Suppressor macrophage (primary cell): Measurements from ENCODE around the gene AHRR.
"Not testable (repeated sequence)": the region's sequence is repeated elsewhere in the genome, so short reads cannot be mapped to it uniquely, and the experiment has no call there.

Experiments used
- DNase-seq, 4 experiments: peaks; one replicate each; pipeline ENCODE4 v3.0.0-alpha.2; 2020 to 2022

AHRR gene

DNA sequence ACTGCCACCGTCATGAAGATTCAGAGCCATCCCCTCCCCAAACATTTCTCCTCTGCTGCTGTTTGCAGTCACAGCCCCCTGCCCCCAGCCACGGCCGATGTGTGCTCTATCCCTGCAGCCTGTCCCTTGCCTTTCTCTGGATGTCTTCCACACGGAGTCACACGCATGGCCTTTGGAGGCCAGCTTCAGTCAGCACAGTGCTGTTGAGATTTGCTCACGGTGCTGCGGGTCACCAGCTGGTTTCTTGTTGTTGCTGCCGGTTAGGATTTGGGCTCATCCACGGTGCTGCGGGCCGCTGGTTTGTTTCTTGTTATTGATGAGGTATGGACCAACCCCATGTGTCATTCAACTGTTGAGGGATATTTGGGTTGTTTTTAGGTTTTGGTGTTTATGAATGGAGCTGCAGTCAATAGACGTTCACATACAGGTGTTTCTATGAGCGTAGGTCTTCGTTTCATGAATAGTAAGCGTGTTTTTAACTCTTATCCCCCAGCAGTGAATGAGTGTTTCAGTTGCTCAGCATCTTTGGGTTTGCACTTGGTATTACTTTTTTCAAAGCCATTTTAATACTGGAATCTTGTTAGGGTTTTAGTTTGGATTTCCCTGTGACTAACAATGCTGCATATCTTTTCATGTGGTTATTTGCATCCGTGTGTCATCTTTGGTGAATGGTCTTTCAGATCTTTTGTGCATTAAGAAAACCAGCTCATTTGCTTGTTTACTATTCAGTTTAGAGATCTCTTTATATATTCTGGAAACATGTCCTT lies 57.6 kb downstream of the AHRR start:
- peak in 1 of 4 experiments; percentile 2 for DNase-seq

DNA sequence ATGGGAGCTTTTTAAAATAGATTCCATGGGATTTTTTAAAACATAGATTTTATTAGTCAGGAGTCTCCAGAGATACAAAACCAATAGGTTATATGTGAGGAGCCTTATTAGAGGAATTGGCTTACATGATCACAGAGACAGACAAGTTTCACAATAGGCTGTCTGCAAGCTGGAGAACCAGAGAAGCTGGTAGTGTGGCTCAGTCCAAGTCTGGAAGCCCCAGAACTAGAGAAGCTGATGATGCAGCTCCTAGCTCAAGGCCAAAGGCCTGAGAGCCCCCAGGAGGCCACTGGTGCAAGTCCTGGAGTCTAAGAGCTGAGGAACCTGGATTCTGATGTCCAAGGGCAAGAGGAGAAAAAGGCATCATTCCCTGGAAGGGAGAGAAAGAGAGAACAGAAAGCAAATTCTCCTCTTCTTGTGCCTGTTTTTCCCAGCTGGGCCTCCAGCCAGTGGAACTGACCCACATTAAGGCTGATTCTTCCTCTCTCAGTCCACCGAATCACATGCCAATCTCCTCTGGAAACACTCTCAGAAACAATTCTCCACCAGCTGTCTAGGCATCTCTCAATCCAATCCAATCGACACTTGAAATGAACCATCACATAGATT lies 59.3 kb downstream of the AHRR start:
- peak; percentile 41 to 71 (median 67) for DNase-seq

DNA sequence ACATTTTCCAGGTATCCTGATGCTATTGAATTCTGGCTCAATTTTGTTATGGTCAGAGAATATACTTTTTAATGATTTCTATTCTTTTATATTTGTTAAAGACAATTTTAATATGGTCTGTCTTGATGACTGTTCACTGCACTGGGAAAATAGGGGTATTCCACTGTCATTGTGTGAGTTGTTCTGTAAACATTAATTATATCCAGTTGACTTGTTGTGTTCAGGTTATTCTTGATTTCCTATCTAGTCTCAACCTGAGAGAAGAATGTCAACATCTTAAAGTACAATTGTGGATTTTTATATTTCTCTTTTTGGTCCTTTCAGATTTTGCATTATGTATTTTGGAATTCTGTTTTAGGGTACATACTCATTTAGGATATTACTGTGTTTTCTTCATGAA lies 61.6 kb downstream of the AHRR start:
- DNase-seq, result no peak

DNA sequence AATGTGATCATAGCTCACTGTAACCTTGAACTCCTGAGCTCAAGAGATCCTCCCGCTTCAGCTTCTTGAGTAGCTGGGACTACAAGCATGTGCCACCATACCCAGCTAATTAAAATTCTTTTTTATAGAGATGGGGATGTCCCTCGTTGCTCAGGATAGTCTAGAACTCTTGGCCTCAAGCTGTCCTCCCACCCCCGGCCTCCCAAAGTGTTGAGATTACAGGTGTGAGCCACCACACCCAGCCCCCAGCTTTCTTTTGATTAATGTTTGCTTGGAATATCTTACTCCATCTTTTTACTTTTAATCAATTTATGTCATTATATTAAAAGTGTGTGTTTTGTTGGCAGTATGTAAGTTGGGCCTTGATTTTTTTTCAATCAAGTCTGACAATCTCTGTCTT lies 62.1 kb downstream of the AHRR start:
- DNase-seq, result no peak

DNA sequence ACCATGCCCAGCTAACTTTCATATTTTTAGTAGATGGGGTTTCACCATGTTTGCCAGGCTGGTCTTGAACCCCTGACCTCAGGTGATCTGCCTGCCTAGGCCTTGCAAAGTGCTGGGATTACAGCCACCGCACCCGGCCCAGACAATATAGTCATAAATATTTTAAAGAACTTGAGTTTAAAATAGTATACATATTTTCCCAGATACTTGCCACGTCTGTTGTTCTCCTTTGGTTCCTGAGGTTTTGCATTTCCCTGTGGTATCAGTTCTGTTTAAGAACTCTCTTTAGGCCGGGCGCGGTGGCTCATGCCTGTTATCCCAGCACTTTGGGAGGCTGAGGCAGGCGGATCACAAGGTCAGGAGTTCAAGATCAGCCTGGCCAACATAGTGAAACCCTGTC lies 63.1 kb downstream of the AHRR start:
- not testable (repeated sequence) for DNase-seq

DNA sequence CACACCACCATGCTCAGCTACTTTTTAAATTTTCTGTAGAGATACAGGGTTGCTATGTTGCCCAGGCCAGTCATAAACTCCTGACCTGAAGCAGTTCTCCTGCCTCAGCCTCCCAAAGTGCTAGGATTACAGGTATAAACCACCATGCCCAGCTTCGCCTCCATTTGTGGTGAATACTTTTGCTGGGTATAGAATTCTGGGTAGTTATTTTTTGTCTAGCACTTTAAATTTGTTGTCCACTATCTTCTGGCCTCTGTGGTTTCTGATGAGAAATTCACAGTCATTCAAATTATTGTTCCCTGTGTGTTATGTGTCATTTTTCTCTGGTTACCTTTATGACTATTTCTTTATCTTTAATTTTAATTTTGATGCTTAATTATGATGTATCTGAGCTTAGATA lies 63.8 kb downstream of the AHRR start:
- DNase-seq, result no peak

DNA sequence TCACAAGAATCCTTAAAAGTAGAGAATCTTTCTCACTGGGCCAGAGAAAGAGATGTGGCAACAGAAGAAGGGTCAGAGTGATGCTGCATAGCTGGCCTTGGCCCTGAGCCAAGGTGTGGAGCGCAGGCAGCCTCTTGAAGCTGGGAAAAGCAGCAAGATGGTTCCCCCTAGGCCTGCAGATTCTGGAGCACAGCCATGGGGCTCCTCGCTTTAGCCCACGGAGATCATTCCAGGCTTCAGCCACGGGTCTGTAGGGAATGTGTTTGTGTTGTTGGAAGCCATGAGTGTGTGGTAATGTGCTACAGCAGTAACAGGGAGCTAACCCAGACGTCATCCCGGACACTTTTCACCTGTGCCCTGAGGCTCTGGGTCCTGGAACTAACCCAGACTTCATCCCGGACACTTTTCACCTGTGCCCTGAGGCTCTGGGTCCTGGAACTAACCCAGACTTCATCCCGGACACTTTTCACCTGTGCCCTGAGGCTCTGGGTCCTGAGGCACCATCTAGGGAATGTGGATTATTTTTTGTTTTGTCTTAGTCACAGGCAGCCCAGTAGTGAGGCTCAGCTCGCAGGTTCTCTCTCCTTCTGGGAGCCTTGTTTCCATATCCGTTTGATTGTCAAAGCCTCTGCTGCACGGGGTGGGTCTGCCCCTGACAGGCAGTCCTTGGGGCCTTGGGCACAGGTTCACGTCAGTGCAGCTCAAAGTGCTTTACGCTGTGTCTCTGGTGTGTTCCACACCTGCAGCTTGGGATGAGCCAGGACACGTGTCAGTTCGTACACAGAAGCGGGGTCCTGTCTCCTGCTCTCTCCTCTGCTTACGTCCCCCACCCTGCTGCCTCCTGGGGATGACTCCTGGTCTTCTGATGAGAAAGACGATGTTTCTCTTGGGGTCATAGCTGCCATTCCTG lies 65.2 kb downstream of the AHRR start:
- peak in 2 of 4 experiments; percentile 22 to 26 for DNase-seq

DNA sequence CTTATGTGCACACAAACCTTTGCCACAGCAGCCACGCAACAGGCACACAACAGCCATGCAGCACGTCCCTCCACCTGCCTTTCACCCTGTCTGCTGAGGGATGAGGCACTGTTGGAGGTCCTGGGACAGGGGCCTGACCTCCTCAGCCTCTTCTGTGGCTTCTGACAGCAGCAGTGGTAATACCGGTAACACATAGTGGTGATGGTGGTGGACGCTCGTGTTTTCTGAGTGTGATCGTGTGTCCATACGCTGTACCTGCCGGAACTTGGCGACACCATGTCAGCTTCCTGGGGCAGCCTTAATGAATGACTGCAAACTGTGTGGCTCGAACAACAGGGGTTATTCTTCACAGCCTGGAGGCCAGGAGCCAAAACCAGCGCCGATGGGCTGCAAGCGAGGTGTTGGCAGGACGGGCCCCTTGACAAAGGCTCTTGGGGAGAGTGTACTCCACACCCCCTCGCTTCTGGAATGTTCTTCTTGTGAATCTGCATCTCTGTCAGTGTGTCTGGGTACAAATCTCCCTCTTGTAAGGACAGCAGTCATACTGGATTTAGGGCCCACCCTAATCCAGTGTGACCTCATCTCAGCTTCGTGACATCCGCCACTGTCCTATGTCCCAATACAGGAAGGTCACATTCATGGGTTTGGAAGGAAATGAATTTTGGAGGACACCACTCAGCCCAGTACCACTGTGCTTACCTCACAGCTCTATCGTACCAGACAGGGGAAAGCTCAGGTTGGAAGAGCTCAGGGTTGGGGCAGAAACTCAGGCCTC lies 66.2 kb downstream of the AHRR start:
- peak in 3 of 4 experiments; percentile 48 to 62 (median 59) for DNase-seq

DNA sequence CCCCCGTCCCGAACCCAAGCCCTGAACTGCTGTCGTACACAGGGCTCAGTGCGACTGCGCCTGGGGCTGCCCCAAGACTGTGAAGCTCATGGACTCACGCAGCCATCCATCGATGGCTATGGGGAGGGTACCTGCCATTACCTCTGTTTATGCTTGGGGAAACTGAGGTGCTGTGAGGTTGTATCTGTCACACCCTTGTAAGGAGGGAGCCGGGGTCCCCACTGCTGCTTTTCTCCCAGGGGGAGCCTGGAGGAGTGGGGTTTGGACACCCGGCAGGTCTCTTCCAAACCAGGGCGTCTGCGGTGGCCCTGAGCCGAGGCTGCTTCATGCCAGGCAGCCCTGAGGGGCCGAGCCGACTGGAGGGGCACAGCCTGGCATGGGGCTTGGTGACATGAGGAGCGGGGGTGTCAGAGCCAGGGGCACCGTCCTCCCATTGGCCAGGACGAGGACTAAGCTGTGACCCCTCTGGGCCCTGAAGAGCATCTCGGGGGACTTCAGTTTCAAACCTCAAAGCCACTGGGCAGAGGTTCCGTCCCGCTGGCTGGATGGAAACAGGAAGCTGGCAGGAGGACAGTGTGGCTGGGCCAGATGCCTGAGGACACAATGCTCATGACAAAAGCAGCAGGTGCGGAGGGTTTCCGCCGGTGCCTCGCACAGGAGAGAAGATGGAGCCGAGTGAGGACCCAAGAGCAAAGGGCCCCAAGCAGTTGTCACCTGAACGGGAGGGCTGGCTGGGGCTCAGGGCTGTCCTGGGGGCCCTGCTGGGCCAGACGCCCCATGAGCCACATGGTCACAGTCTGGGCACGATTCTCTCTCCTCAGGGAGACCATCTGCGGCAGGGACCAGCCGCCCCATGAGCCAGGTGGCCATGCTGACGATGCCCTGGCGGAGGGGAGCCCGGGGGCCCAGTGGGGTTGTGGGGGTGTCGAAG lies 67.0 kb downstream of the AHRR start:
- DNase-seq, result peak in 2 of 4 experiments; percentile 49 to 50

DNA sequence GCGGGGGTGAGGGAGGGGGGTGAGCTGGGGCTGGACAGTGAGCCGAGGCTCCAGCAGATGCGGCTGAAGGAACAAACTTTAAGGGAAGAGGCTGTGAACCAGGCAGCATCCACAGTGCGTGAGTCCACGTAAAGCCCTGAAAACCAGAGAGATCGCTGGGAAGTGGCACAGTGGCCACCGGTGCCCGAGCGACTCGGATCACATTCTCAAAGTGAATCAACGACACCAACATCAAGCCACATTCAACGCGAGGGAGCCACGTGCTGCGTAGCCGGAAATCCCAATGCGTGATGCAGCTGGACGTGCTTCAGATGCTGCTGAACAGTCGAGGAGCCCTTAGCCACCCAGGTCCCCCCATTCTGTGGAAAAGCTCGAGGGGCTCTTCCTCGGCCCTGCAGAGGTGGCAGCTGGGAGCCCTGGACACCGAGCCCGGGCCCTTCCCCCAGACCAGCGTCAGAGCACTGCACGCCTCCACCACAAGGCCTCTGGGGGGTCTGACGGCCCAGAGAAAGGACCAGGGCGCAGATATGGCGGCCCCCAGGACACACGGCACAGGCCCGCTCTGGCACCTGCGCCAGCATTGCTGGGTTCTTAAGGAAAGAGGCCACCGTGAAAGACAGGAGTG lies 67.8 kb downstream of the AHRR start:
- DNase-seq, result no peak

DNA sequence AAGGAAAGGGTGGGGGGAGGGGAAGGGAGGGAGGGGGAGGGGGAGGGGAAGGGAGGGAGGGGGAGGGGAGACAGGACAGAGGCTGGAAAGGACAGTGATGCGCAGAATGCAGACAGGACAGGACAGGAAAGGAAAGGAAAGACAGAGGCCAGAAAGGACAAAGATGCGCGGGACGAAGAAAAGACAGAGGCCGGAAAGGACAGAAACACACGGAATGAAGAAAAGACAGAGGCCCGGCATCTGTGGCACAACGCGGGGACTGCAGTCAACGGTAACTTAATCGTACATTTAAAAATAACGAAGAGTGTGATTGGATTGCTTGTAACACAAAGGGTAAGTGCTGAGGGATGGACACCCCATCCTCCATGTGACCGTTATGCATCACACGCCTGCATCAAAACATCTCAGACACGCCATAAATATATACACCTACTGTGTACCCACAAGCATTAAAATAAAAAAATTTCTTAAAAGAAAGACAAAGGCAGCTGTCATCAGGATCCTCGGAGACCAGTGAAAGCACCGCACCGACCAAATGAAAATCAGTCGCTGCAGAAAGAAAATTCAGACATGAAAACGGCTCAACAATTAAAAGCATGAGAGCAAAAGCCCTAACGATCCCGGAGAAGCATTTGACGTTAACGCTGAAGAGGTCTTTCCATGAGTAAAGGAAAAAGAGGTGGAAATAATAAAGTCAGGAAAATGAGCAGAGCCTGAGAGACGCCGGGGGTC lies 68.5 kb downstream of the AHRR start:
- no peak for DNase-seq

DNA sequence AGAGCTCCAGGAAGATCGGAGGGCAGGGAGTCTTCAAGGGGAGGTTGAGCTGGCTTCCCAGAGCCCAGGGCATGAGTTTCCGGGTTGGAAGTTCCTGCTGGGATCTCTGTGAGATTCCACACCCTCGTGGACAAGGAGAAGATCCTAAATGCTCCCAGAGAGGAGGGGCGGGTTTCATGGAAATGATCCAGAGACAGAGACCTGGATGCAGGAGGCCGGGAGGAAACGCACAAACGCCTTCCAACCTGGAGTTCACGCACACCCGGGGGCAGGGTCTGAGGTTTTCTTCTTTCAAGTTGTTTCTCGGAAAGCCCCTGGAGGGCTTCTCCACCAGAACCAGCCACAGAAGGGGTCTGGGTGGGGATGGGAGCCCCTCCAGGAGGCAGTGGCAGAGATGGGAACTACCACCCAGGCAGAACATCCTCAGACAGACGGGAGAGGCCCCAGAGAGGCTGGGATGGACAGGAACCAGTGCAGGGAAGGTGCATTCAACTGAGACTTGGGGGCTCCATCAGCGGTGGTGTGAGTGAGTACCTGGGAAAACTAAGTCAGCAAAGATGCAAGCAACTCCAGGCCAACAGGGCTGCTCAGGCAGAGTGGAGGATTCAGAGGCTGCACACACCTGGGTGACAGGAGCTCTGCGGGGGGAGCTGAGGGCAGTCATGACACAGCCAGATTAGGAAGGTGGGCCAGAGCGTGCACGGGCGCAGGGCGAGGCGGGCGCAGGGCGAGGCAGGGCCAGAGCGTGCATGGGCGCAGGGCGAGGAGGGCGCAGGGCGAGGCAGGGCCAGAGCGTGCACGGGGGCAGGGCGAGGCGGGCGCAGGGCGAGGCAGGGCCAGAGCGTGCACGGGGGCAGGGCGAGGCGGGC lies 69.3 kb downstream of the AHRR start:
- DNase-seq, result no peak

DNA sequence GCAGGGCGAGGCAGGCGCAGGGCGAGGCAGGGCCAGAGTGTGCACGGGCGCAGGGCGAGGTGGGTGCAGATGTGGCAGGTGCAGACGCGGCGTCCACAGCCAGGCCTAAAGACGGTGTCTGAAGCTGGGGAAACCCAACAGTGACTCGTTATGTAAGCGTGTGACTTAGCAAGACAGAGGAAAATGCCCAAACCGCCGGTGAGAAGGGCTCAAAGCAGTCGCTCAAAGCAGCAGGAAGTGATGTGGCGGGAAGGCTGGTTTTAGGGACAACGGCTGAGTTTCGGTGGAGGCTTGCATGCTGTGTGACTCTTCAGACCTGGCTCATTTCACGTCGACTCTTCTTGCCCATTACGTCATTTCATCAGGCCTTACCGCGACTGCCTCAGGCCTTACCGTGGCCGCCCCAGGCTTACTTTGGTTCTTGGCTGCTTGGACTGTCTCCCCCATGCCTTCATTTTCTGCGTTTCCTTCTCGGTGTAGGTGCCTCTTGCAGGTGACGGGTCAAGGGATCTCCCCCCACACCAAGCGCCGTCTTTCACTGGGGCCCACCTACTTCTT lies 71.0 kb downstream of the AHRR start:
- DNase-seq, result peak; percentile 77 to 91 (median 84)

DNA sequence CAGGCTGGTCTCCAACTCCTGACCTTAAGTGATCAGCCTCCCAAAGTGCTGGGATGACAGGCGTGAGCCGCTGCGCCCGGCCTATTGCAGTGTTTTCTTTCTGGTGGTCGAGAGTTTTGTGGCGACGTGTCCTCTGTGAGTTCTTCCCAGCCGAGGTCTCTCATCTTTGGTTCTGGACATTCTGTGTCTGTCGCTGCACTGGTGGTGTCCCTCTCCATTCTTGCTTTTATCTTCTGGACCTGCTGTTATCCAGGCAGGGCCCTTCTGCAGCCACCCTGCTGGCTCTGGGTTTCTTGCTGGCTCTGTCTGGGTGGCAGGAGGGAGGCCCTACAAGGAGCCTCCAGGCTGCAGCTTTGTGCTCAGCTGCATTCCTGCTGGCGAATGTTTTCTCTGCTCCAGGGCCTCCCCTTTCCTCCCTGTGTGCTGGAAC lies 72.3 kb downstream of the AHRR start:
- DNase-seq, result no peak

DNA sequence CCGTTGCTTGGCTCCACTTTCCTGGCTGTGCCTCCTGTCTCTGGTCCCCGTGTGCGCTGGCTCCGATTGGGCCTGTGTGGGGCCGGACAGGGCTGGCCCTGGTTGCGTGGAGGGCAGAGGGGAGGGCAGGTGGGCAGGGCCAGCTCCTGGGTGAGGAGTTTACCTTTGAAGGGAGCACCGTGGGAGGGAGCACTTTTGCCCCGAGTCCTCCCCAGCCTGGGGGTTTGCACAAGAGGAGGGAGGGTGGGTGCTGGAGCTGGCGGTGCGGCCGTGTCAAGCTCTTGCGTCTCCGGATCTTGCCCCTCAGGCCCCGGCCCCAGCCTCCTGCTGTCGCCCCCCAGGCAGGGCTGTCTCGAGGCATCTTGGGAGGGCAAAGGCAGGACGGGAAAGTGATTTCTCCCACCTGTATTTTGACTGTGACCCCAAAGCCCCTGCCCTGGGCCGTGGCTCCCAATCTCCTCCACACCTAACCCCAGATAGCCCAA lies 73.2 kb downstream of the AHRR start:
- DNase-seq, result no peak

DNA sequence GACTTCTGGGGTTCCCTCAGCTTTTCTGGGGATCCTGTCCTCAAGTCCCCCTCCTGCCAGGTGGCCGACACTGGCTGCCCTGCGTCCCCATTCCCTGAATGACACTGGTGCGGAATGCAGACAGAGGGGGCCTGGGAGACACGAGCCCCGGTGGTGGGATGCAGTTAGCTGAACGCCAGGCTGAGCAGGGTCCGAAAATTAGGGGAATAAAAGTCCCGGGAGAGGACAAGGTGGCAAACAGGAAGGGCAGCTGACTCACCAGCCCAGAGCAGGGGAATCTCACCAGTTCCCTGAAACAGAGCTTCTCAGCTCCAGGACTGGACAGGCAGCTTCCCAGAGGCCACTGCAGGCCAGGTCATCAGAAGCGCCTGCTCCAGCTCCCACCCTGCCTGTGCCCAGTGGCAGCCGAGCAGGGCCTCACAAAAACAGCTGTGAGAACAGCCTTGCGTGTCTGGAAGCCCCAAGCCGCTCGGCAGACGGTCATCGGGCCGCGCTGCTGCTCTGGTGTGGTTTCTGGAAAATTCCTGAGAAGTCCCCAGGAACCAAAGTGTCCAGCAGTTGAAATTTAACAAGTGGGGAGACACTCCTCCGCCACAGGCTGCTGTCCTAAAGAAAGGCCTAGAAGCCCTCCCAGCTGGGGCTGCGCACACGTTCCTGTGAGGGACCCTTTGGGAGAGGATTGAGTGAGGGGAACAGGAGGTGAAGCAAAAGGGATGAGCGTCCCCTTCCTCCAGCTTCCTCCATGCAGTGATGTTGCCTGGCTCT lies 73.8 kb downstream of the AHRR start:
- peak; percentile 38 to 72 (median 64) for DNase-seq

DNA sequence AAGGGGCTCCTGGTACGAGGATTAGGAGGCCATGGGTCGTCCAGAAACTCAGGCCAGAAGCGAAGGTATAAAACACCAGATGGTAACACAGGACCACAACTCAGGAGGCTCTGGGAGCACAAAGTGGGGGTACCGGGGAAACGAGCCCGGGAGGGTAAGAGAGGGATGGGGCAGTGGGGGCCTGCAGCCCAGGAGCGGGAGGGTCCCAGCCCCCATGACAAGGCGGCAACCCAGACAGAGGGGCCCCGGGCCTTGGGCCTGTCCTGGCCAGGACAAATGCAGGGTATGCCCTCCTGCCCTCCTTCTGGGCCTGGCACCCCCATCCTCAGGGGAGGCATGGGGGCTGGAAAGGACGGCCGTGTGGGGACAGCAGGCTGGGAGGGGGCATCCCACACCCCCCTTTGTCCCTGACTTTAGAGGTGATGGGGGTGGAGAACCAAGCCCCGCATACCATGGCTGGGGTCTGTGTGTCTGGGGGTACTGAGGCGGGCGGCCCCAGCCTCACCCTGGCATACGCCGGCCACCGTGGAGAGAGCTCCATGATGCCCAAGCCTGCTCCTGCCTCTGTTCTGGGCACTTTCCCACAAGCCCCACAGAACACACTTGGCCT lies 74.5 kb downstream of the AHRR start:
- DNase-seq, result no peak
